Measurements from ENCODE around the gene CCKAR. TPM values are rescaled to one million over a fixed set of nuclear protein-coding genes. Genes with fewer than 3 reads are reported as not detected.
A peak's percentile ranks its signal among the peaks of the same experiment; 100 is the strongest.

Gene CCKAR
- total and polyA plus RNA-seq, 2 experiments from 2014 or later = not detected

DNA sequence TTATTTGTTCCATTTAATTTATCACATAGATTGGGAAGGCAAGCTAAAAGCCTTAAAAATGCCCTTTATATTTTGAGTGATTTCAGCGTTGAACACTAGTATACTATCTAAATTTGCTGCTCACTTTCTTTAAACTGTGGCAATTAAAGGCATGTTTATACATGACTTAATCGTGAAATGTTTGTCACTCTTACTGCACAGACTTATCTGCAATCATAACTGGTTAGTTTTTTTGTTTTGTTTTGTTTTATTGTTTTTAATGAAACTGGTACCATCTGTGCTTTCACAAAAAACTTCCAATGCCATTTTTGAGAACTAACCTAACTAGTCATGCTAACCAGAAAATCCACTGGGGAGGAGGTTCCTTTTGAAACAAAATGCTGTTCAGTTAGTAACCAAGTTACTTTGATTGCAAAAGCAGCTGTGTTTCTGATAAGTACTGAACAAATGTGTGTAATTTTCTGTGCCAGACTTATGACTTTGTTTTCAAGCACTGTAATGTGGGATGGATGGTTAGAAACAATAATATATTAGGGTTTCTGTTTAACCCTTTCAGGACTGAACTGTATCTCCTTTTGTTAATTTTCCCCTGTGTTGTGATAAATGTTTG lies 56.1 kb downstream of the CCKAR start:
- no peak for TF ChIP-seq ZNF114 (CRISPR knock-in tag; IDR thresholded peaks at IDR 0.05)
- no peak for TF ChIP-seq ZNF331 (CRISPR knock-in tag; IDR thresholded peaks at IDR 0.05; ENCODE audit: low read depth)
- TF ChIP-seq CREB1 (CRISPR knock-in tag; IDR thresholded peaks at IDR 0.05; ENCODE audit: low read depth) = no peak
- no peak for TF ChIP-seq JUNB (IDR thresholded peaks at IDR 0.05; ENCODE audit: unreplicated experiment)
- TF ChIP-seq, protein P1, sequence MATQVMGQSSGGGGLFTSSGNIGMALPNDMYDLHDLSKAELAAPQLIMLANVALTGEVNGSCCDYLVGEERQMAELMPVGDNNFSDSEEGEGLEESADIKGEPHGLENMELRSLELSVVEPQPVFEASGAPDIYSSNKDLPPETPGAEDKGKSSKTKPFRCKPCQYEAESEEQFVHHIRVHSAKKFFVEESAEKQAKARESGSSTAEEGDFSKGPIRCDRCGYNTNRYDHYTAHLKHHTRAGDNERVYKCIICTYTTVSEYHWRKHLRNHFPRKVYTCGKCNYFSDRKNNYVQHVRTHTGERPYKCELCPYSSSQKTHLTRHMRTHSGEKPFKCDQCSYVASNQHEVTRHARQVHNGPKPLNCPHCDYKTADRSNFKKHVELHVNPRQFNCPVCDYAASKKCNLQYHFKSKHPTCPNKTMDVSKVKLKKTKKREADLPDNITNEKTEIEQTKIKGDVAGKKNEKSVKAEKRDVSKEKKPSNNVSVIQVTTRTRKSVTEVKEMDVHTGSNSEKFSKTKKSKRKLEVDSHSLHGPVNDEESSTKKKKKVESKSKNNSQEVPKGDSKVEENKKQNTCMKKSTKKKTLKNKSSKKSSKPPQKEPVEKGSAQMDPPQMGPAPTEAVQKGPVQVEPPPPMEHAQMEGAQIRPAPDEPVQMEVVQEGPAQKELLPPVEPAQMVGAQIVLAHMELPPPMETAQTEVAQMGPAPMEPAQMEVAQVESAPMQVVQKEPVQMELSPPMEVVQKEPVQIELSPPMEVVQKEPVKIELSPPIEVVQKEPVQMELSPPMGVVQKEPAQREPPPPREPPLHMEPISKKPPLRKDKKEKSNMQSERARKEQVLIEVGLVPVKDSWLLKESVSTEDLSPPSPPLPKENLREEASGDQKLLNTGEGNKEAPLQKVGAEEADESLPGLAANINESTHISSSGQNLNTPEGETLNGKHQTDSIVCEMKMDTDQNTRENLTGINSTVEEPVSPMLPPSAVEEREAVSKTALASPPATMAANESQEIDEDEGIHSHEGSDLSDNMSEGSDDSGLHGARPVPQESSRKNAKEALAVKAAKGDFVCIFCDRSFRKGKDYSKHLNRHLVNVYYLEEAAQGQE (IDR thresholded peaks at IDR 0.05; ENCODE audit: unreplicated experiment) = no peak
- TF ChIP-seq EZH2phosphoT487 (IDR thresholded peaks at IDR 0.05; ENCODE audit: unreplicated experiment) = no peak
- TF ChIP-seq EZH2 (IDR thresholded peaks at IDR 0.05; ENCODE audit: low read depth, unreplicated experiment) = no peak
- H3K4me3 Mint-ChIP-seq = no peak overlapping the region
- Histone ChIP-seq H2AFZ (no peak overlapping the region), H3K4me3 (no peak overlapping the region), H4K20me1 (replicated peaks; ENCODE audit: insufficient read depth) (no peaks in the 10 kb centered on the region), H3K4me2 (no peak overlapping the region), H3K27ac (ENCODE audit: low read depth) (no peak overlapping the region), H3F3A (replicated peaks; ENCODE audit: low read depth) (peaks cover 2% of the 10 kb centered on the region; the same call in 1 of the 2 replicates), H3K36me3 (ENCODE audit: insufficient read depth) (peaks cover 41% of the 10 kb centered on the region), H3K9me2 (ENCODE audit: insufficient read depth) (no peaks in the 10 kb centered on the region), H3K79me2 (replicated peaks; ENCODE audit: insufficient read depth) (no peaks in the 10 kb centered on the region), H3K4me1 (ENCODE audit: insufficient read depth) (no peaks in the 10 kb centered on the region), H3K27me3 (ENCODE audit: insufficient read depth) (no peaks in the 10 kb centered on the region)
- H3K27ac Mint-ChIP-seq = peak overlapping the region; percentile 40; the same call in 1 of the 2 replicates
- H3K27me3 Mint-ChIP-seq (ENCODE audit: insufficient read depth, low read depth, poor library complexity) = peaks cover 4% of the 10 kb centered on the region
- H3K9me3 Mint-ChIP-seq = no peaks in the 10 kb centered on the region
- peaks cover 57% of the 10 kb centered on the region for H3K36me3 Mint-ChIP-seq (ENCODE audit: low read depth)
- ATAC-seq (no peak), DNase-seq (ENCODE audit: low spot score) (no peak)
- H3K4me1 Mint-ChIP-seq = no peaks in the 10 kb centered on the region

DNA sequence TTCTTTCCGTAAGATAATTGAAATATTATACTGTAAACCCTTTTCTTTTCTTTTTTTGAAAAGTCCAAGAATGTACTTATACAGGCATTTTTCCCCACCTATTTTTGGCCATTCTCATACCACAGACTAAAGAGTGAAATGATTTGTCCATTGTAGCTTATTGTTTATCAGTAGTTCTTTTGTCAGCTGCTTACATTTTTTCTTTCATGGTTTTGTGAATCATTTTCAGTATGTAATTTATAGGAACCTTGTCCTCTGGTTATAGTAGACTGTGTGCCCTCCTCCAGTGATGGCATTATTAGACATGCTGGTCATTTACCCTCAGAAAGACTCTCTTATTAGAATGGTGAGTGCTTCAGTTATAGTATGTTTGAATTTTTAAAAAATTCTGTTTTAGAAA lies 56.7 kb downstream of the CCKAR start:
- no peak overlapping the region for H2AFZ ChIP-seq
- Mint-ChIP-seq H3K9me3 (no peaks in the 10 kb centered on the region), H3K4me3 (no peak overlapping the region), H3K27ac (peak overlapping the region; percentile 40; the same call in 1 of the 2 replicates), H3K4me1 (no peaks in the 10 kb centered on the region), H3K27me3 (ENCODE audit: insufficient read depth, low read depth, poor library complexity) (peaks cover 4% of the 10 kb centered on the region), H3K36me3 (ENCODE audit: low read depth) (peaks cover 59% of the 10 kb centered on the region)
- H3K27ac ChIP-seq (ENCODE audit: low read depth) = no peak overlapping the region
- DNase-seq (ENCODE audit: low spot score) (no peak), ATAC-seq (no peak)
- H3K9me2 ChIP-seq (ENCODE audit: insufficient read depth) = no peaks in the 10 kb centered on the region
- H3K36me3 ChIP-seq (ENCODE audit: insufficient read depth) = peaks cover 47% of the 10 kb centered on the region
- H3K4me1 ChIP-seq (ENCODE audit: insufficient read depth) = no peaks in the 10 kb centered on the region
- H4K20me1 ChIP-seq (replicated peaks; ENCODE audit: insufficient read depth) = no peaks in the 10 kb centered on the region
- H3K27me3 ChIP-seq (ENCODE audit: insufficient read depth) = no peaks in the 10 kb centered on the region
- H3K4me3 ChIP-seq = no peak overlapping the region
- no peaks in the 10 kb centered on the region for H3F3A ChIP-seq (replicated peaks; ENCODE audit: low read depth)
- no peak overlapping the region for H3K4me2 ChIP-seq
- H3K79me2 ChIP-seq (replicated peaks; ENCODE audit: insufficient read depth) = no peaks in the 10 kb centered on the region
- no peak for TF ChIP-seq POLR2AphosphoS5 (IDR thresholded peaks at IDR 0.05; ENCODE audit: low read depth)
- no peak for TF ChIP-seq CREB1 (CRISPR knock-in tag; IDR thresholded peaks at IDR 0.05; ENCODE audit: low read depth)
- TF ChIP-seq EZH2phosphoT487 (IDR thresholded peaks at IDR 0.05; ENCODE audit: unreplicated experiment) = no peak
- no peak for TF ChIP-seq NANOG (IDR thresholded peaks at IDR 0.05; ENCODE audit: borderline replicate concordance)
- TF ChIP-seq, protein P2, sequence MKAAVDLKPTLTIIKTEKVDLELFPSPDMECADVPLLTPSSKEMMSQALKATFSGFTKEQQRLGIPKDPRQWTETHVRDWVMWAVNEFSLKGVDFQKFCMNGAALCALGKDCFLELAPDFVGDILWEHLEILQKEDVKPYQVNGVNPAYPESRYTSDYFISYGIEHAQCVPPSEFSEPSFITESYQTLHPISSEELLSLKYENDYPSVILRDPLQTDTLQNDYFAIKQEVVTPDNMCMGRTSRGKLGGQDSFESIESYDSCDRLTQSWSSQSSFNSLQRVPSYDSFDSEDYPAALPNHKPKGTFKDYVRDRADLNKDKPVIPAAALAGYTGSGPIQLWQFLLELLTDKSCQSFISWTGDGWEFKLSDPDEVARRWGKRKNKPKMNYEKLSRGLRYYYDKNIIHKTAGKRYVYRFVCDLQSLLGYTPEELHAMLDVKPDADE (IDR thresholded peaks at IDR 0.05) = no peak
- no peak for TF ChIP-seq STAT1 (IDR thresholded peaks at IDR 0.05; ENCODE audit: unreplicated experiment)
- TF ChIP-seq, protein P3, sequence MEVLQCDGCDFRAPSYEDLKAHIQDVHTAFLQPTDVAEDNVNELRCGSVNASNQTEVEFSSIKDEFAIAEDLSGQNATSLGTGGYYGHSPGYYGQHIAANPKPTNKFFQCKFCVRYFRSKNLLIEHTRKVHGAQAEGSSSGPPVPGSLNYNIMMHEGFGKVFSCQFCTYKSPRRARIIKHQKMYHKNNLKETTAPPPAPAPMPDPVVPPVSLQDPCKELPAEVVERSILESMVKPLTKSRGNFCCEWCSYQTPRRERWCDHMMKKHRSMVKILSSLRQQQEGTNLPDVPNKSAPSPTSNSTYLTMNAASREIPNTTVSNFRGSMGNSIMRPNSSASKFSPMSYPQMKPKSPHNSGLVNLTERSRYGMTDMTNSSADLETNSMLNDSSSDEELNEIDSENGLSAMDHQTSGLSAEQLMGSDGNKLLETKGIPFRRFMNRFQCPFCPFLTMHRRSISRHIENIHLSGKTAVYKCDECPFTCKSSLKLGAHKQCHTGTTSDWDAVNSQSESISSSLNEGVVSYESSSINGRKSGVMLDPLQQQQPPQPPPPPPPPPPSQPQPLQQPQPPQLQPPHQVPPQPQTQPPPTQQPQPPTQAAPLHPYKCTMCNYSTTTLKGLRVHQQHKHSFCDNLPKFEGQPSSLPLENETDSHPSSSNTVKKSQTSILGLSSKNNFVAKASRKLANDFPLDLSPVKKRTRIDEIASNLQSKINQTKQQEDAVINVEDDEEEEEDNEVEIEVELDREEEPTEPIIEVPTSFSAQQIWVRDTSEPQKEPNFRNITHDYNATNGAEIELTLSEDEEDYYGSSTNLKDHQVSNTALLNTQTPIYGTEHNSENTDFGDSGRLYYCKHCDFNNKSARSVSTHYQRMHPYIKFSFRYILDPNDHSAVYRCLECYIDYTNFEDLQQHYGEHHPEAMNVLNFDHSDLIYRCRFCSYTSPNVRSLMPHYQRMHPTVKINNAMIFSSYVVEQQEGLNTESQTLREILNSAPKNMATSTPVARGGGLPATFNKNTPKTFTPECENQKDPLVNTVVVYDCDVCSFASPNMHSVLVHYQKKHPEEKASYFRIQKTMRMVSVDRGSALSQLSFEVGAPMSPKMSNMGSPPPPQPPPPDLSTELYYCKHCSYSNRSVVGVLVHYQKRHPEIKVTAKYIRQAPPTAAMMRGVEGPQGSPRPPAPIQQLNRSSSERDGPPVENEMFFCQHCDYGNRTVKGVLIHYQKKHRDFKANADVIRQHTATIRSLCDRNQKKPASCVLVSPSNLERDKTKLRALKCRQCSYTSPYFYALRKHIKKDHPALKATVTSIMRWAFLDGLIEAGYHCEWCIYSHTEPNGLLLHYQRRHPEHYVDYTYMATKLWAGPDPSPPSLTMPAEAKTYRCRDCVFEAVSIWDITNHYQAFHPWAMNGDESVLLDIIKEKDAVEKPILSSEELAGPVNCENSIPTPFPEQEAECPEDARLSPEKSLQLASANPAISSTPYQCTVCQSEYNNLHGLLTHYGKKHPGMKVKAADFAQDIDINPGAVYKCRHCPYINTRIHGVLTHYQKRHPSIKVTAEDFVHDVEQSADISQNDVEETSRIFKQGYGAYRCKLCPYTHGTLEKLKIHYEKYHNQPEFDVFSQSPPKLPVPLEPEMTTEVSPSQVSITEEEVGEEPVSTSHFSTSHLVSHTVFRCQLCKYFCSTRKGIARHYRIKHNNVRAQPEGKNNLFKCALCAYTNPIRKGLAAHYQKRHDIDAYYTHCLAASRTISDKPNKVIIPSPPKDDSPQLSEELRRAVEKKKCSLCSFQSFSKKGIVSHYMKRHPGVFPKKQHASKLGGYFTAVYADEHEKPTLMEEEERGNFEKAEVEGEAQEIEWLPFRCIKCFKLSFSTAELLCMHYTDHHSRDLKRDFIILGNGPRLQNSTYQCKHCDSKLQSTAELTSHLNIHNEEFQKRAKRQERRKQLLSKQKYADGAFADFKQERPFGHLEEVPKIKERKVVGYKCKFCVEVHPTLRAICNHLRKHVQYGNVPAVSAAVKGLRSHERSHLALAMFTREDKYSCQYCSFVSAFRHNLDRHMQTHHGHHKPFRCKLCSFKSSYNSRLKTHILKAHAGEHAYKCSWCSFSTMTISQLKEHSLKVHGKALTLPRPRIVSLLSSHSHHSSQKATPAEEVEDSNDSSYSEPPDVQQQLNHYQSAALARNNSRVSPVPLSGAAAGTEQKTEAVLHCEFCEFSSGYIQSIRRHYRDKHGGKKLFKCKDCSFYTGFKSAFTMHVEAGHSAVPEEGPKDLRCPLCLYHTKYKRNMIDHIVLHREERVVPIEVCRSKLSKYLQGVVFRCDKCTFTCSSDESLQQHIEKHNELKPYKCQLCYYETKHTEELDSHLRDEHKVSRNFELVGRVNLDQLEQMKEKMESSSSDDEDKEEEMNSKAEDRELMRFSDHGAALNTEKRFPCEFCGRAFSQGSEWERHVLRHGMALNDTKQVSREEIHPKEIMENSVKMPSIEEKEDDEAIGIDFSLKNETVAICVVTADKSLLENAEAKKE (CRISPR knock-in tag; IDR thresholded peaks at IDR 0.05) = no peak
